PC-3 (cell line): ENCODE data around the gene MARK3. TPM values are rescaled to one million over a fixed set of nuclear protein-coding genes. Genes with fewer than 3 reads are reported as not detected.

Source experiments
- ATAC-seq: fragments of 200-7000 bp; cut with Tn5 transposase; 2 replicates; pipeline ENCODE4 v1.9.1; 2020; ENCODE audit warnings: mild to moderate bottlenecking, moderate library complexity
- BruUV-seq: library from RNA; stranded (reverse); fragments of 400-500 nt; replicated peaks from 2 replicates; lab custom pipeline; 2021; lab: Mats Ljungman, UMichigan
- CTCF ChIA-PET: fragments of 300-600 bp; sonication (Branson Sonifier 250); formaldehyde crosslinking; loops from one replicate; lab custom pipeline; 2022; ENCODE audit warnings: antibody characterized with exemption; lab: Charles Lee
- POLR2A ChIA-PET: fragments of 300-600 bp; sonication (Branson Sonifier 250); formaldehyde crosslinking; loops from one replicate; lab custom pipeline; 2022; ENCODE audit warnings: antibody characterized with exemption; ENCODE audit not compliant: unreplicated experiment; lab: Charles Lee
- DNase-seq: peaks from one replicate; pipeline ENCODE4 v3.0.0-alpha.2; 2015
- H2AFZ ChIP-seq: fragments of 300-600 bp; sonication (generic); 2 replicates; pipeline ENCODE4 v1.6.0; 2016; ENCODE audit warnings: antibody characterized with exemption, low read length
- H3F3A ChIP-seq: fragments of 300-600 bp; sonication (generic); one replicate; pipeline ENCODE4 v1.6.0; 2017; ENCODE audit warnings: antibody characterized with exemption, low read length, control low read depth, mild to moderate bottlenecking; ENCODE audit not compliant: unreplicated experiment
- H3K27ac ChIP-seq: fragments of 300-600 bp; sonication (generic); 2 replicates; pipeline ENCODE4 v1.5.1; 2016; ENCODE audit warnings: mild to moderate bottlenecking, low read length
- H3K27me3 ChIP-seq: fragments of 300-600 bp; sonication (generic); 2 replicates; pipeline ENCODE4 v1.6.1; 2016; ENCODE audit warnings: low read length, mixed read lengths
- H3K36me3 ChIP-seq: fragments of 300-600 bp; sonication (generic); 2 replicates; pipeline ENCODE4 v1.6.1; 2016; ENCODE audit warnings: low read depth, mixed run types, low read length, mixed read lengths
- H3K4me1 ChIP-seq: fragments of 300-600 bp; sonication (generic); 2 replicates; pipeline ENCODE4 v1.5.1; 2016; ENCODE audit warnings: low read length; ENCODE audit not compliant: insufficient read depth
- H3K4me2 ChIP-seq: fragments of 300-600 bp; sonication (generic); 2 replicates; pipeline ENCODE4 v1.6.0; 2016; ENCODE audit warnings: low read length
- H3K4me3 ChIP-seq: fragments of 300-600 bp; sonication (generic); 2 replicates; pipeline ENCODE4 v1.5.1; 2016; ENCODE audit warnings: mild to moderate bottlenecking, low read length, mixed read lengths
- H3K79me2 ChIP-seq: fragments of 300-600 bp; sonication (generic); 2 replicates; pipeline ENCODE4 v1.6.1; 2017; ENCODE audit warnings: low read length, mixed read lengths
- H3K9ac ChIP-seq: fragments of 300-600 bp; sonication (generic); 2 replicates; pipeline ENCODE4 v1.6.0; 2016; ENCODE audit warnings: mild to moderate bottlenecking, low read length
- H3K9me2 ChIP-seq: fragments of 300-600 bp; sonication (generic); replicated peaks from 2 replicates; pipeline ENCODE4 v1.6.1; 2016; ENCODE audit warnings: mixed run types, low read length, mixed read lengths
- H3K9me3 ChIP-seq: fragments of 300-600 bp; sonication (generic); 2 replicates; pipeline ENCODE4 v1.6.1; 2016; ENCODE audit warnings: low read length, mixed read lengths
- H4K20me1 ChIP-seq: fragments of 300-600 bp; sonication (generic); 2 replicates; pipeline ENCODE4 v1.6.1; 2016; ENCODE audit warnings: low read length, mixed read lengths
- EZH2 ChIP-seq: fragments of 300-600 bp; sonication (generic); IDR thresholded peaks from one replicate; pipeline ENCODE4 v1.6.1; 2017; ENCODE audit warnings: antibody characterized with exemption, mild to moderate bottlenecking, low read length; ENCODE audit not compliant: unreplicated experiment
- EZH2phosphoT487 ChIP-seq: fragments of 300-600 bp; sonication (generic); IDR thresholded peaks from 2 replicates; pipeline ENCODE4 v1.6.1; 2018; ENCODE audit warnings: mild to moderate bottlenecking, antibody characterized with exemption, low read length, borderline replicate concordance
- intact Hi-C: fragments of 100-400 bp; cut with micrococcal nuclease; formaldehyde crosslinking; loops from 2 replicates; pipeline ENCODE4 v1.9.0; 2023
- total RNA-seq: library from RNA; depleted of rRNA; stranded (reverse); fragments of >200 nt; gene quantifications from 2 replicates; pipeline ENCODE4 v1.2.3, GENCODE V29; 2014
- TF ChIP-seq, protein P1 (sequence below): fragments of 300-600 bp; sonication (generic); conservative IDR thresholded peaks from 2 replicates; pipeline ENCODE4 v1.5.1; 2017; ENCODE audit warnings: antibody characterized with exemption, low read depth, mild to moderate bottlenecking, low read length

The MARK3 gene
- total RNA-seq, 1 experiment from 2014 or later: 69.9 TPM

DNA sequence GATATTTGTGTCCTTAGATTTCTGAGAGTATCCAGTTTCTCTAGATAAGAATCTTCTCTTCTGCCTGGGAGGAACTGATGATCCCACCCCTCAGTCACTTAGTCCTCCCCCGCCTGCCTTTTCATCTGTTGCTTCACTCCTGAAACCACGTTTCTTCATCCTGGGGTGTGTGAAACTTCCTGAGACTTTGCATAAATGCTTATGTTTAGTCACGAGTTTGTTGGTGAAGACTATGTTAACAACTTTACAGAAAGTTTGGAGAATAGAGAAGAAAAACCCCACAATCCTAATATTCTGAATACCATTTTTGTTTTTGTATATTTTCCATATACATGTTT, 33.2 kb downstream of the MARK3 start:
- Histone ChIP-seq H3F3A (no peaks in the 10 kb centered on the region), H3K36me3 (peaks cover under 1% of the 10 kb centered on the region; the same call in 1 of the 2 replicates), H3K27ac (no peak overlapping the region), H4K20me1 (peaks cover 21% of the 10 kb centered on the region), H3K9me3 (no peaks in the 10 kb centered on the region), H3K9ac (no peak overlapping the region), H3K9me2 (no peaks in the 10 kb centered on the region), H3K4me2 (no peak overlapping the region), H3K27me3 (no peaks in the 10 kb centered on the region), H3K4me3 (no peak overlapping the region), H2AFZ (no peak overlapping the region), H3K79me2 (peaks cover 78% of the 10 kb centered on the region), H3K4me1 (peaks cover 23% of the 10 kb centered on the region)
- intact Hi-C loops: no loop called here
- TF ChIP-seq EZH2: no peak
- TF ChIP-seq EZH2phosphoT487: no peak
- no TSS peak for BruUV-seq
- no peak for DNase-seq
- ATAC-seq: no peak
- POLR2A ChIA-PET: interaction anchor here (0.8 kb wide), 1 partner anchor 84 kb away, joined by 3 read pairs; the partner anchor contains the start of gene EIF5
- CTCF ChIA-PET: interaction anchor here (0.6 kb wide), 1 partner anchor 30 kb away, joined by 5 read pairs; no protein-coding TSS in a partner anchor

DNA sequence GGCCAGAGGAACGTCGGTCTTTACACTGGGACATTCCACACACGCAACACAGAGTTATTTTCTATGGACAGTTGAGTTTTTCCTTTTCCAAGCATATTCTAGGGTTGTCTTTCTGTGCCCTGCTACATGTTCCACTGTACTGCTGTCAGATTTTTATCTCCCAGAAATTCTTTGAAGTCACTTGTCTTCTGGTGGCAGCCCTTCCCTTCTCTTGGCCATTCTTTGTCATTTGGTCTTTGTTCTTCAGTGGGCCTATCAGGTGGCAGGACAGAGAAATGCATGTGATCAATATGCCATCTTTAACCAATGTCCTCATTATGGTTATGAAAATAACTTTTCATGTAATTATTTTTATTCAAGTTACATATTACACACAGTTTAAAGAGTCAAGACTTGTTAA, 36.3 kb downstream of the MARK3 start:
- H3K27ac ChIP-seq: no peak overlapping the region
- H3F3A ChIP-seq: no peaks in the 10 kb centered on the region
- H3K36me3 ChIP-seq: peaks cover 4% of the 10 kb centered on the region; the same call in 1 of the 2 replicates
- TF ChIP-seq EZH2phosphoT487 (no peak), EZH2 (no peak)
- TF ChIP-seq, protein P1, sequence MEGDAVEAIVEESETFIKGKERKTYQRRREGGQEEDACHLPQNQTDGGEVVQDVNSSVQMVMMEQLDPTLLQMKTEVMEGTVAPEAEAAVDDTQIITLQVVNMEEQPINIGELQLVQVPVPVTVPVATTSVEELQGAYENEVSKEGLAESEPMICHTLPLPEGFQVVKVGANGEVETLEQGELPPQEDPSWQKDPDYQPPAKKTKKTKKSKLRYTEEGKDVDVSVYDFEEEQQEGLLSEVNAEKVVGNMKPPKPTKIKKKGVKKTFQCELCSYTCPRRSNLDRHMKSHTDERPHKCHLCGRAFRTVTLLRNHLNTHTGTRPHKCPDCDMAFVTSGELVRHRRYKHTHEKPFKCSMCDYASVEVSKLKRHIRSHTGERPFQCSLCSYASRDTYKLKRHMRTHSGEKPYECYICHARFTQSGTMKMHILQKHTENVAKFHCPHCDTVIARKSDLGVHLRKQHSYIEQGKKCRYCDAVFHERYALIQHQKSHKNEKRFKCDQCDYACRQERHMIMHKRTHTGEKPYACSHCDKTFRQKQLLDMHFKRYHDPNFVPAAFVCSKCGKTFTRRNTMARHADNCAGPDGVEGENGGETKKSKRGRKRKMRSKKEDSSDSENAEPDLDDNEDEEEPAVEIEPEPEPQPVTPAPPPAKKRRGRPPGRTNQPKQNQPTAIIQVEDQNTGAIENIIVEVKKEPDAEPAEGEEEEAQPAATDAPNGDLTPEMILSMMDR: no peak
- H3K4me1 ChIP-seq: peaks cover 23% of the 10 kb centered on the region
- H3K27me3 ChIP-seq: no peaks in the 10 kb centered on the region
- no peak overlapping the region for H2AFZ ChIP-seq
- H3K9me3 ChIP-seq: no peaks in the 10 kb centered on the region
- peaks cover 24% of the 10 kb centered on the region for H4K20me1 ChIP-seq
- BruUV-seq: no TSS peak
- CTCF ChIA-PET: no interaction called here
- no peak overlapping the region for H3K9ac ChIP-seq
- DNase-seq (no peak), ATAC-seq (no peak)
- intact Hi-C loops: no loop called here
- peaks cover 88% of the 10 kb centered on the region for H3K79me2 ChIP-seq
- H3K4me2 ChIP-seq: 0 out of 2 replicates have a peak overlapping the region, but pooled peaks have one; percentile 9
- no peaks in the 10 kb centered on the region for H3K9me2 ChIP-seq
- no peak overlapping the region for H3K4me3 ChIP-seq
- POLR2A ChIA-PET: no interaction called here

DNA sequence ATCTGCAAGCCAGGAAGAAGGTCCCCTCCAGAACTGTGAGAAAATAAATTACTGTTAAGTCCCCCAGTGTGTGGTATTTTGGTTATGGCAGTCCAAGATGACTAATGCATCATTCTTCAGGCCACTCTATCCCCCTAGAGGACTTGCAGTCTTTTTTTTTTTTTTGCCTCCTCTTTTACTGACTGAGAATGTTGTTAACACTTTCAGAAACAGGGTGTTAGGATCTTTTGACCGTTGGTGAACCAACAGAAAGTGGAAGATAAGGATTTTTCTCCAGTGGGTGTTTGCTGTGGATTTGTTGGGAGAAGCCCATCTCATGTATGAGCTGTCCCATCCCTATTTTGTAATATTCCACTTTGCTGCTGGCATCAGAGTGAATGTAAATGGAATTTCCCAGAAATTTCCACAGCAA, 37.8 kb downstream of the MARK3 start:
- BruUV-seq: no TSS peak
- Histone ChIP-seq H3K4me1 (peaks cover 23% of the 10 kb centered on the region), H3K9ac (no peak overlapping the region), H3K27ac (no peak overlapping the region), H3K27me3 (no peaks in the 10 kb centered on the region), H3K4me3 (no peak overlapping the region), H2AFZ (no peak overlapping the region), H3K36me3 (peaks cover 4% of the 10 kb centered on the region; the same call in 1 of the 2 replicates), H4K20me1 (peaks cover 24% of the 10 kb centered on the region), H3F3A (no peaks in the 10 kb centered on the region), H3K79me2 (peaks cover 85% of the 10 kb centered on the region), H3K9me2 (no peaks in the 10 kb centered on the region), H3K9me3 (no peaks in the 10 kb centered on the region), H3K4me2 (no peak overlapping the region)
- POLR2A ChIA-PET: no interaction called here
- CTCF ChIA-PET: no interaction called here
- ATAC-seq (no peak), DNase-seq (no peak)
- TF ChIP-seq, protein P1: no peak
- TF ChIP-seq EZH2 (no peak), EZH2phosphoT487 (no peak)
- intact Hi-C loops: no loop called here
